DOHH2 (cell line): ENCODE results near the gene GPR119.

Experiments used
- CTCF ChIP-seq: fragments of 200-600 bp; sonication (generic); IDR thresholded peaks from one replicate; pipeline ENCODE4 v1.5.1; 2014; ENCODE audit warnings: antibody characterized with exemption, mild to moderate bottlenecking, low read depth, low read length; ENCODE audit not compliant: poor library complexity, severe bottlenecking
- EZH2phosphoT487 ChIP-seq: fragments of 200-600 bp; sonication (generic); IDR thresholded peaks from 2 replicates; pipeline ENCODE4 v1.6.1; 2017; ENCODE audit warnings: borderline replicate concordance, mild to moderate bottlenecking, antibody characterized with exemption, low read length, moderate library complexity, mixed read lengths

- no peak for TF ChIP-seq CTCF
- TF ChIP-seq EZH2phosphoT487: no peak
These were observed 32.6 kb upstream of the GPR119 start for GRCh38 chrX:130418066-130418465.
